GM18870 (cell line): ENCODE data around the gene TCAP.

Experiments used
- ATAC-seq: cut with Tn5 transposase; IDR thresholded peaks from one replicate; pipeline ENCODE4 v1.9.1; 2021; ENCODE audit warnings: moderate library complexity; ENCODE audit not compliant: unreplicated experiment

The TCAP gene

DNA sequence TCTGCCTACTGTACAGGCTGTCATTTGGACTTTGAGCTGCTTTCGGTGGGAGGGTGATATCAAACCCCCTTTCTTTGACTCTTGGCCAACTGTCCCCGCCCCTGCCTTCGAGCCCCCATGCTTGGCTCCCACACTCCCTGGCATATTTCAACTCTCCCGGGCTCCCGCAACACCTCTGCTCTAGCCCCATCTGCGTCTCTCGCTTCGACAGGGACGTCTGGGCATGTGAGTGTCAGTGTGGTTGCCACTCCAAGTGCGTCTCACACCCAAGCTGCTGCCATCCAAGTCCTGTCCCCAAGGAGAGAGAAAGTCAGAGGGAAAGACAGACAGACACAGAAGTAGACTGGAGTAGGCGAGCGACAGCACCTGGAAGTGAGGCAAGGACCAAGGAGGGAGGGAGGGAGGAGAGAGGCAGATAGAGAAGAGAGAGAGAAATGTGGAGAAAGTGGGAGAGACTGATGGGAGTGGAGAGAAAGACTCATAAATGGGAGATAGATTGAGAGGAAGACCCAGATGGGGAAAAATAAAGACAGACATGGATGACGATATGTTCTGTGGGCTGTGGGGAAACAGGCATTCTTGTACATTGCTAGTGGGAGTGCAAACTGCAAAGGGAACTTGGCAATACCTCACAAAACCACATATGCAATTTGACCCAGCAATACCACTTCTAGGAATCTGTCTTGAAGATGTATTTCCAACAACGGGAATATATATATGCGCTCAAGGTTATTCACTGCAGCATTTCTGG lies 16.4 kb upstream of the TCAP start:
- ATAC-seq, result no peak

DNA sequence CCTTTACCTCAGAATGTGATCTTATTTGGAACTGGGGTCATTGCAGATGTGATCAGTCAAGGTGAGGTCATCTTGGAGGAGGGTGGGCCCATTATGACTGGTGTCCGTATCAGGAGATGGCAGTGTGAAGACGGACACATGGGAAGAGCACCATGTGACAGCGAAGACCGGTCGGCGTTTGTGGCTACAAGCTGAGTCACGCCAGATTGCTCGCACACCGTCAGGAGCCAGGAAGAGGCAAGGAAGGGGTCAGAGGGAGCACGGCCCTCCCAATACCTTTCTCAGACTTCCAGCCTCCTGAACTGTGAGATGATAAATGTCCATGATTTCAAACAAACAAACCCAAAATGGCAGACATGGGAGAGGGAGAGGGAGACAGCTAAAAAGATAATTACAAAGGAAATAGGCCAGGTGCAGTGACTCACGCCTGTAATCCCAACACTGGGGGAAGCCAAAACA lies 15.0 kb upstream of the TCAP start:
- ATAC-seq, result no peak

DNA sequence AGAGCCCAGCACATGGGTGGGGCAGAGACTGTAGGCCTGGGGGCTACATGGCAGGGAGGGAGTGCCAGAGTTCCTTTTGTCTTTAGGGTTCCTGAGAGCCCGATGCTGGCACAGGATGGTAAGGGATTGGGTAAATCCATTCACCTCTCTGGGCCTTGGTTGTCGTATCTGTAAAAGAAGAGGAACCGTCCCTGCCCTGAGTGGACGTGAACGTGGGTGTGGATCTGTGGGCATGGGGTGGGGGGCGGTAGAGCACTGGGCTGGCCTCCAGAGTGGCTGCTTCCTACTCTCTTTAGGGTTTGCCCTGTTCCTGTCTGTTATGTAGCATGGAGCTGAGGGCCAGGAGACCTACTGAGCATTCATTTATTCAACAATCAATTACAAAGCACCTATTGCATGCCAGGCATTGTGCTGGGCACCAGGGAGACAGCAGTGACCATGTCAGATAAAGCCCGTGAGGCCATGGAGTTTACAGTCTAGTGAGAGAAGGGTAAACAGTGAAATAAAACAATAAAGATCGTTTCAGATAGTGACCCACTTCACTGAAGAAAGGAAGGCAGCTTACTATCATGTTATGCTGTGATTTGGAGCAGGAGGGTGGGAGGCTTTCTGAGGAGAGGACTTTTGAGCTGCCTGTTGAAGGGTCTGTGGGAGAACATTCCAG lies 13.1 kb upstream of the TCAP start:
- ATAC-seq, result no peak

DNA sequence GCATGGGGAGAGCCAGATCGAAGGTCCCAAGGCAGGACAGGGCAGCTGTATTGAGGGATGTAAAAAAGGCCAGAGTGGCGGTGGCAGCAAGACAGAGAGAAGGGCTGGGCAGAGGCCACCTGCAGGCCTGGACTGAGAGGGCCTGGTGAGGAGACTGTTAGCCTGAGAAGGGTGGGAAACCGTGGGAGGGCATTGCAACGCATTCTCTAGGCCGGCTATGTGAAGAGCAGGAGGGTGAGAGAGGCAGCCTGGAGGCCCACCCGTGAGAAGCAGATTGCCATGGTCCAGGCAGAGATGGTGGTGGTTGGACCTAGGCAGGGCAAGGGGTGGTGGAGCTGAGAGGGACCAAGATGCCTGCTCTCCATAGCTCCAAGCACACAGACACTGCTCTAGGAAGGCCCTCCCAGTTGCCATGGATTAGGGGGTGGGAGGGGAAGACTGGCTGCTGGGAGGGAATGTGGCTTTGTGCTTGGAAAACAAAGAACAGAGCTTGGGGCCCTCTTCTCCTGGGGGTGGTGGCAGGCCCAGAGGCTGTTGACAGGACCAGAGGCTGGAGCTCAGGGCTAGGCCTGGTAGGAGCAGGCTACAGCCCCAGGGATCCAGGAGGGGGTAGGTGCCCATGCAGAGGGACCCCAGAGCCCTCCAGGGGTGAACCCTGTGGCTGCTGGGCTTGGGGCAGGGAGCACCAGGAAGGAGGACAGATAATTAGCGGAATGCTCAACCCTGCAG lies 12.4 kb upstream of the TCAP start:
- no peak for ATAC-seq

DNA sequence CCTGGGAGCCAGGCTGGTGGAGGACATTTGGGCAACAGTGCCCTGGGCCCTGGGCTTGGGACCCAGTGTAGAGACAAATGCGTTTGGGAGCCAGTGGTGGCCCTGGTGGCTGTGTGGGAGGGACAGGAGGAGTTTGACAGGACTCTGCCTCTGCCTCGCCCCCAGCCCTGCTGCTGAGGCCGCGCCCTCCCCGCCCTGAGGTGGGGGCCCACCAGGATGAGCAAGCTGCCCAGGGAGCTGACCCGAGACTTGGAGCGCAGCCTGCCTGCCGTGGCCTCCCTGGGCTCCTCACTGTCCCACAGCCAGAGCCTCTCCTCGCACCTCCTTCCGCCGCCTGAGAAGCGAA lies 11.9 kb upstream of the TCAP start:
- ATAC-seq, result no peak

DNA sequence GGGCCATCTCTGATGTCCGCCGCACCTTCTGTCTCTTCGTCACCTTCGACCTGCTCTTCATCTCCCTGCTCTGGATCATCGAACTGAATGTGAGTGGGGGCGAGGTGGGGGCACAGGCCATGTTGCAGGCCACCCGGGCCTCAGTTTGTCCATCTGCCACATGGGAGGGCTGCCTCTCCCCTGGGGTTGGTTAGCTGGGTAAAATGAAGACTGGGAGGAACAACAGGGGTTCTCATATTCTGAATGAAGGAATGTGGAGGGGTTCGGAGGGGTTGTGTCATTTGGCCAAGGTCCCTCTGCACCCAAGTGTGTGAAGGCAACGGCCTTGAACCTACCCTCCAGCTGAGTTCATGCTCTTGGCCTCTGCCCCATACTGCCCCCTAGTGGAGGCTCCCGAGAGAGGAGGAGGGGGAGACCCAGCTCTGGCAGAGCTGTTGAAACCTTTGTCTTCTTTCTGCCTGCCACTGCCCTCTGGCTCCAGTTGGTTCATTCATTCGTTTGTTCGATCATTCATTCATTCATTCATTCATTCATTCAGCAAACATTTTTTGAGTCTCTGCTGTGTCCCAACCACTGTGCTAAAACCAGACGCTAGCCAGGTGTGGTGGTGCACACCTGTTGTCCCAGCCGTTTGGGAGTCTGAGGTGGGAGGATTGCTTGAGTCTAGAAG lies 11.4 kb upstream of the TCAP start:
- no peak for ATAC-seq

DNA sequence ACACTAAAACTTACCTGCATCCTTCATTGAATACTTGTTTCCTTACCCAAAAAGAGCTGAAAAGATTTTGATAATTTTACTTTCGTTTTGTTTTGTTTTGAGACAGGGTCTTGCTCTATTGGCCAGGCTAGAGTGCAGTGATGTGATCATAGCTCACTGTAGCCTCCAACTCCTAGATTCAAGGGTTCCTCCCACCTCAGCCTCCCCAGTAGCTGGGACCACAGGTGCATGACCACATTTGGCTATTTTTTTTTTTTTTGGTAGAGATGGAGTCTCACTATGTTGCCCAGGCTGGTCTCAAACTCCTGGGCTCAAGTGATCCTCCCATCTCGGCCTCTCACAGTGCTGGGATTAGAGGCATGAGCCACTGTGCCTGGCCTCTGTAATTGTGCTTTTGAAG lies 10.0 kb upstream of the TCAP start:
- ATAC-seq, result no peak

DNA sequence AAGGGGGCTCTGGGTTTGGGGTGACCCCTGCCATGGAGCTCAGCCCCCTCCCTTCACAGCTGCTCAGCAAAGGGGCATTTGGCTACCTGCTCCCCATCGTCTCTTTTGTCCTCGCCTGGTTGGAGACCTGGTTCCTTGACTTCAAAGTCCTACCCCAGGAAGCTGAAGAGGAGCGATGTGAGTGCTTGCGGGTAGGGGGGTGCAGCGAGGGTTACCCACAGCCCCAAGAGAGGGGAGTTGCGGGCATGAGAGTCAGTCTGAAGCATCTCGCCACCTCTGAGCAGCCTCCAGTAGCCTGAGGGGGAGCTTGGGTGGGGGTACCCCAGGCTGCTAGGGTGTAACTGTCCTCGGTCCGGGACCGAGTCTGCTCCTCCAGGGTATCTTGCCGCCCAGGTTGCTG lies 6.8 kb upstream of the TCAP start:
- no peak for ATAC-seq

DNA sequence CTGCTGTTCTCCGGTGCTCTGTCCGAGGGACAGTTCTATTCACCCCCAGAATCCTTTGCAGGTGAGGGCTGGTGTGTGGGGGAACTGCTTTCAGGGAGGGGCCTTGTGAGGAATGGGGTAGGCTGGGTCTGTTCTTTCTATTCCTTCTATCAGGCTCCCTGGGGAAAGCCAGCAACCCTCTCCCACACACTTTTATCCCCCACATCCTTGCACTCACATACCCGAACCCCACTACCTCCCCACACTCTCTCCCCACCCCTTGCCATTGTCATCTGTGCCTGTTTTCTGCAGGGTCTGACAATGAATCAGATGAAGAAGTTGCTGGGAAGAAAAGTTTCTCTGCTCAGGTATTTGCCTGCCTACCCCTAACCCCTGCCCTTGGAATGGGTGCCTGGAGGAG lies 6.4 kb upstream of the TCAP start:
- no peak for ATAC-seq

DNA sequence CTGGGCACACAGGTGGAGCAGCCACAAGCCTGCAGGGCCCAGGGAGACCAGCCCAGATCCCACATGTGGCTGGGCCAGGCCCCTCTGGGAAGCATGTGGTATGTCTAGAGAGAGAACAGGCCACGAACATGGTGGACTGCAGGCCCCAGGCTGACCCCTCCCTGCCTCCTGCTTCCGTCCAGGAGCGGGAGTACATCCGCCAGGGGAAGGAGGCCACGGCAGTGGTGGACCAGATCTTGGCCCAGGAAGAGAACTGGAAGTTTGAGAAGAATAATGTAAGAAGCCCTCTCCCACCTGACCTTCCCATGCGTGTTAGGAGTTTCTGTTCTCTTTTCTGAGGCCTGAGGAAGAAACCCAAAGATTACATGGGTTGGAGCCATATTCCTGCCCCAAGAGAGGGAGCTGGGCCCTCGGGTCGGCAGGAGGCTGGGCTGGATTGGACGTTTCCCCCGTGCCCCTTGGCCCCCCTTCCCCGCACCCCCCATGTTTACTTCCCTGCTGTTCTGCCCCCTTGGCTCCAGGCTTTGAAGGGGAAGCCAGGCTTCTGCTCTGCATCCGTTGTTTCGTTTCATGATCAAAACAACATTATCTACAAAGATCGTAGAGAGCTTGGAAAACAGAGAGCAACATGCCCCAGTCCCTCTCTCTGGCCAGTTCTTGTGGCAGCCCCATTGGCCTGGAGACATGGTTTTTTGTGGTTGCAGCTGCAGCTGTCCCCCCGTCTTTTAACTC lies 5.7 kb upstream of the TCAP start:
- no peak for ATAC-seq

DNA sequence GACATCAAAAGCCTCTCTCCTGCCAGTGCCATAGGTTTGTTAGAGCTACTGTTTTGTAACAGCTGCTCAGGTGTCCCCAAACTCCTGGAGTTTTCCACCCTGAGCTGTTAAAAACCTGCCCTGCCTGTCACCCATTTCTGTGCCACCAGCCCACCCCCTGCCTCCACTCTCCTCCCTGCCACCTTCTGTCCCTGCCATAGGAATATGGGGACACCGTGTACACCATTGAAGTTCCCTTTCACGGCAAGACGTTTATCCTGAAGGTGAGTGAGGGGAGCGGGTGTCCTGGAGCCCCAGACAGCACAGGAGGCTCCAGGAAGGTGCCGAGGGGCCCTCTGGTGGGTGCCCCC lies 5.2 kb upstream of the TCAP start:
- ATAC-seq, result no peak

DNA sequence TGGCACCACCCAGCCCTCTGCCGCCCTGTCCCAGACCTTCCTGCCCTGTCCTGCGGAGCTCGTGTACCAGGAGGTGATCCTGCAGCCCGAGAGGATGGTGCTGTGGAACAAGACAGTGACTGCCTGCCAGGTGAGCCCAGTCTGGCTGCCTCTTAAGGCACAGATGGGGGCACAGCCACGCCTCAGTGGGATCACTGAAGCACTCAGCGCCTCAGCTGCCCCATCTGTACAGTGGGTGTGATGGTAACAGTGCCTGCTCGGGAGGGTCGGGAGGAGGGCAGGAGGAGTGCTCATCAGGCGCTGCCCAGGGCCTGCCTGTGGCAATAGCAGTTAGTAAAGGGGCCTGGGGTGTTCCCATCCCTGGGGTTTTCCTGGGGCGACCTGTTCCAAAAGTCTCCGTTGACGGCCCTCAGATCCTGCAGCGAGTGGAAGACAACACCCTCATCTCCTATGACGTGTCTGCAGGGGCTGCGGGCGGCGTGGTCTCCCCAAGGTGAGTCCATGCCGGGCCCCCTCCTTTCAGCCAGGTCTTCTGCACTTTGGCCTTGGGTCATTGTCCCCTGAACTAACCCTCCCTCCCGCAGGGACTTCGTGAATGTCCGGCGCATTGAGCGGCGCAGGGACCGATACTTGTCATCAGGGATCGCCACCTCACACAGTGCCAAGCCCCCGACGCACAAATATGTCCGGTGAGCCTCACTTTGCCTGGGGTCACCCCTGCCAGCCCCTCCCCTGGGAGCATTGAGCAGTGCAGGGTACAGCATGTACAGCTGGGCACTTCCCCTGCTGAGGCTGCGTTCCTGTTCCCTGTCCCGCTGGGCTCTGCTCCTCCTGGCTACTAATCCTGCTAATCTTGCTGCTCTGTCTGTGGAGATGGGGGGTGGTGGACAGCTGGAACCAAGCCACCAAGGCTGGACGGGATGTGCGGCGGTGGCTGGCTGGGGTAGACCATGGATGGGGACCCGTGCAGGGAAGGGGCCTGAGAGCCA lies 4.5 kb upstream of the TCAP start:
- no peak for ATAC-seq

DNA sequence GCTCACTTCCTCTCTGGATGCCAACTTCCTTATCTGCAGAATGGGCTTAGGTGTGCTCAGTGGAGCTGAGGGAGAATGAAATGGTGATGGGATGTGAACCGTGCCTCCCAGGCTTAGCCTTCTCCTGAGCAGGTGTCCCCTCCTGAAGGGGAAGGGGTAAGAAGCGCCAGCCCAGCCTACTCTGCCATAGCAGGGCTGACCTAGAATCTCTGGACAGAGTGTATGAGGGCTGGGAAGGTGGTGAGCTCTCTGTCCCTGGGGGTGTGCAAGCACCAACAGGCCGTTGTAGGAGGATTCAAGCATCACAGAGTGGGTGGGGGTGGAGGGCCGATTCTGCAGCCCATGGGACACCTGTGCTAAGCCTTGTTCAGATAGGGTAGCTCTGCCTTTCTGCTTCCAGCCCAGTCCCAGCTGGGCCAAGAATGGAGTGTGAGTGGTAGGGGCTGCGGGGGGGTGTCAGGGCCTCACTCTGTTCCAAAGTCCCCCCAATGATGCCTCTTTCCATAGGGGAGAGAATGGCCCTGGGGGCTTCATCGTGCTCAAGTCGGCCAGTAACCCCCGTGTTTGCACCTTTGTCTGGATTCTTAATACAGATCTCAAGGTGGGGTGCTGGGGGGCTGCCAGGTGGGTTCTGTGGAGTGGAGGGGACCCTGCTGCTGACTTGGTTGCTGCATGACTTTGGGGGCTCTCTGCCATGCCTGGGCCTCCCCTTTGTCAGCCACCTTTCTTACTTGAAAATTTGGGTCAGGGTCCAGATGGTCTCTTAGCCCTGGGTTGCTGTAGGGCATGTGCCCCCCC lies 3.2 kb upstream of the TCAP start:
- no peak for ATAC-seq

DNA sequence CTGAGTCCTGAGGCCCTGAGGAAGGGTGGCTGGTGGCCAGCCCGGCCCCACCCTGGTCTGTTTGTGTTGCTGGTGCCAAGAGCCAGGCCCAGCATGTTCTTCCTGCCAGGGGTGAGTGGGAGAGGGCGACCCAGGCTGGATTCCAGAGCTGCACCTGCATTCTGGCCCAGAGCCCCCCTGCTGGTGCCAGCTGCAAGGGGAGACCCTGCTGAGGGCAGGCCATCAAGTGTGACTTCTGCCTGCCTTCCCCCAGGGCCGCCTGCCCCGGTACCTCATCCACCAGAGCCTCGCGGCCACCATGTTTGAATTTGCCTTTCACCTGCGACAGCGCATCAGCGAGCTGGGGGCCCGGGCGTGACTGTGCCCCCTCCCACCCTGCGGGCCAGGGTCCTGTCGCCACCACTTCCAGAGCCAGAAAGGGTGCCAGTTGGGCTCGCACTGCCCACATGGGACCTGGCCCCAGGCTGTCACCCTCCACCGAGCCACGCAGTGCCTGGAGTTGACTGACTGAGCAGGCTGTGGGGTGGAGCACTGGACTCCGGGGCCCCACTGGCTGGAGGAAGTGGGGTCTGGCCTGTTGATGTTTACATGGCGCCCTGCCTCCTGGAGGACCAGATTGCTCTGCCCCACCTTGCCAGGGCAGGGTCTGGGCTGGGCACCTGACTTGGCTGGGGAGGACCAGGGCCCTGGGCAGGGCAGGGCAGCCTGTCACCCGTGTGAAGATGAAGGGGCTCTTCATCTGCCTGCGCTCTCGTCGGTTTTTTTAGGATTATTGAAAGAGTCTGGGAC lies 2.4 kb upstream of the TCAP start:
- ATAC-seq, result no peak

DNA sequence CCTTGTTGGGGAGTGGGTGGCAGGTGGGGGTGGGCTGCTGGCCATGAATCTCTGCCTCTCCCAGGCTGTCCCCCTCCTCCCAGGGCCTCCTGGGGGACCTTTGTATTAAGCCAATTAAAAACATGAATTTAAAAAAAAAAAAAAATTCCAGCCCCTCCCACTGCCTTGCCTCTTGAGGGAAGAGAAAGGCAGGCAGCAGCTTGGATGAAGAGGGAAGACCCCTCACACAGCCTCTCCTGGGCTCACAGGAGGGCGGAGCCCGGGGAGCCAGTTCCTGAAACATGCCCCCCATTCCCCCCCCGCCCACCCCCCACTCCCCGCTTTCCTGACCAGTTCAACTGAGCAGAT lies 1.8 kb upstream of the TCAP start:
- ATAC-seq, result no peak

DNA sequence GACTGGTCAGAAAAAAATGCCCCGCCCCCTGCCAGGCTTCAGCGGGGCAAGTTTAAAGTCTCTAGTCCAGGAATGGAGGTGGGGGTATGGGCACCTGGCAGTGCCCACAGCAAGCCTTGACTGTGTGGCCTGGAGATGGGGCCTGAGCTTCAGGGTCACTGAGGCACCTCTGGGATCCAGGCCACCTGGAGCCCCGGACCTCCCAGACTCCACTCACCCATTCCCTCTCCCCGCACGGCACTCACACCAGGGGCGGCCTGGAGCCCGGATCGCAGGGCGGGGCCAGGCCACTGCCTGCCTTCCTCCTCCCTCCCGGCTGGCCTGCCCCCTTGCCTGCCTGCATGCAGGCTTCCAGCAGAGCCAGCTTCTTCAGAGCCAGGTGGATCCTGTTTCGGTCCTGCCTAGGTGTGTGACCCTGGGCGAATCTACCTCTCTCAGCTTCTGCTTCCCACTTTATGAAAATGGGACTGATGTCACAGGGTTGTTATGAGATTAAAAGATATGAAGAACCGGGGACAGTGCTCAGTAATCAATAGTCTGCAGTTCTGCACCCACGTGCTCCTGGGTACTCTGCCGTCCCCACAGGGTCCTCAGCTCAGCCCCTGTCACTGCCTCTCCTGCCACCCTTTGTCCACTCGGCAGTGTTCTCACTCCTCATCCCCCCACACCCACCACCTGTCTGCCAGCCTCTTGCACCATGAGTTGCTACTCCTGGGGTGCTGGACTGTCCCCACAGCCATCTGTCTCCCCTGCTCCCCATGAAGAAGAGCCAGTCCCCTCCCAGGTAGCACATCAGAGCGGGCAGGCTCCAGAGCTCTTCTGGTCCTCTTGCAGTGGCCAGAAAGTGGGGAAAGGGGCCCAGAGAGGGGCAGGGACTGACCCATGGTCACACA lies 1.2 kb upstream of the TCAP start:
- ATAC-seq, result no peak

DNA sequence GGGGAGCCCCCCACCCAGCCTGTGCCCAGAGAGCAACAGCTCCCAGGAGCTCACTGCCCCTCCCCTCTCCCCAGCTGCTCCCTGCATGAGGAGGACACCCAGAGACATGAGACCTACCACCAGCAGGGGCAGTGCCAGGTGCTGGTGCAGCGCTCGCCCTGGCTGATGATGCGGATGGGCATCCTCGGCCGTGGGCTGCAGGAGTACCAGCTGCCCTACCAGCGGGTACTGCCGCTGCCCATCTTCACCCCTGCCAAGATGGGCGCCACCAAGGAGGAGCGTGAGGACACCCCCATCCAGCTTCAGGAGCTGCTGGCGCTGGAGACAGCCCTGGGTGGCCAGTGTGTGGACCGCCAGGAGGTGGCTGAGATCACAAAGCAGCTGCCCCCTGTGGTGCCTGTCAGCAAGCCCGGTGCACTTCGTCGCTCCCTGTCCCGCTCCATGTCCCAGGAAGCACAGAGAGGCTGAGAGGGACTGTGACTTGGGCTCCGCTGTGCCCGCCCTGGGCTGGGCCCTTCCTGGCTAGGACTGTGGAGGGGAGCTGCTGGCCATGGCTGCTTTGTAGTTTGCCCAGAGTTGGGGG lies 584 bp downstream of the TCAP start:
- ATAC-seq, result no peak
